CD1c-positive myeloid dendritic cell (primary cell): Measurements from ENCODE around the gene MXRA8.
"Not testable (repeated sequence)": the region's sequence is repeated elsewhere in the genome, so short reads cannot be mapped to it uniquely, and the experiment has no call there.

Experiments
- DNase-seq: peaks from one replicate; pipeline ENCODE4 v3.0.0-alpha.2; 2016; ENCODE audit errors: extremely low spot score

Gene MXRA8

GRCh38 chr1:1358433-1359271 lies at the start of gene MXRA8:
MXRA8 (minus strand) TSS chr1:1358555; CDS start chr1:1358504, 51 bp downstream.
- no peak for DNase-seq

GRCh38 chr1:1407636-1408318 lies 49.4 kb upstream of the MXRA8 start:
- peak; percentile 32 for DNase-seq

- peak; percentile 99 for DNase-seq
Measured at GRCh38 chr1:1406821-1407635, 48.7 kb upstream of the MXRA8 start, which contains the start of gene MRPL20. MRPL20 (minus strand) TSS chr1:1407293; CDS start chr1:1407217, 76 bp downstream.

GRCh38 chr1:1406101-1406820 lies 47.9 kb upstream of the MXRA8 start:
- DNase-seq = no peak

- peak; percentile 51 for DNase-seq
Measured at GRCh38 chr1:1403653-1404052, 45.3 kb upstream of the MXRA8 start.

GRCh38 chr1:1402901-1403392 lies 44.6 kb upstream of the MXRA8 start:
- DNase-seq = not testable (repeated sequence)

GRCh38 chr1:1402072-1402900 lies 43.9 kb upstream of the MXRA8 start:
- DNase-seq = peak; percentile 49

GRCh38 chr1:1401457-1402010 lies 43.2 kb upstream of the MXRA8 start:
- no peak for DNase-seq

- DNase-seq = peak; percentile 2
Measured at GRCh38 chr1:1400576-1401456, 42.5 kb upstream of the MXRA8 start.

- DNase-seq = peak; percentile 1
Measured at GRCh38 chr1:1399872-1400575, 41.7 kb upstream of the MXRA8 start.

- DNase-seq = peak; percentile 100
Measured at GRCh38 chr1:1399187-1399871, 41.0 kb upstream of the MXRA8 start, which contains the start of gene CCNL2. CCNL2 (minus strand) TSS chr1:1399335; CDS start chr1:1399306, 29 bp downstream.

- peak; percentile 27 for DNase-seq
Measured at GRCh38 chr1:1398677-1399186, 40.4 kb upstream of the MXRA8 start.

GRCh38 chr1:1397839-1398523 lies 39.6 kb upstream of the MXRA8 start:
- DNase-seq = peak; percentile 1

- no peak for DNase-seq
Measured at GRCh38 chr1:1395166-1395565, 36.8 kb upstream of the MXRA8 start.

- DNase-seq = no peak
Measured at GRCh38 chr1:1394116-1394515, 35.8 kb upstream of the MXRA8 start.

- DNase-seq = no peak
Measured at GRCh38 chr1:1393428-1393827, 35.1 kb upstream of the MXRA8 start.

- no peak for DNase-seq
Measured at GRCh38 chr1:1393014-1393413, 34.7 kb upstream of the MXRA8 start.
